22Rv1 (cell line): ENCODE measurements around the gene LAMA2.

Source experiments
- ZFX ChIP-seq: fragments of 450-650 bp; IDR thresholded peaks from 2 replicates; pipeline ENCODE4 v1.6.1; 2017; ENCODE audit warnings: antibody characterized with exemption, borderline replicate concordance
- TF ChIP-seq, protein P1 (sequence below): fragments of 450-650 bp; IDR thresholded peaks from 2 replicates; pipeline ENCODE4 v1.5.1; 2017; ENCODE audit warnings: mild to moderate bottlenecking

DNA sequence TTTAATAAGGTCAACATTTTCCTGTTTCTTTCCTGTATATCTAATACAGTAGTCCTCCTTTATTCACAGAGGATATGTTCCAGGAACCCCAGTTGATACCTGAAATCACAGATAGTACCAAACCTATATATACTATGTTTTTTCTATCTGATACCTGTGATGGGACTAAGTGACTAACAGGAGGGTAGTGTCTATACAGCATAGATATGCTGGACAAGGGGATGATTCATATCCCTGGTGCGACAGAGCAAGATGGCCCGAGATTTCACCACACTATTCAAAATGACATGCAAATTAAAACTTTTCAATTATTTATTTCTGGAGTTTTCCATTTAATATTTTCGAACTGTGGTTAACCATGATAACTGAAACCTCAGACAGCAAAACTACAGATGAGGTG lies 281.1 kb downstream of the LAMA2 start:
- TF ChIP-seq, protein P1, sequence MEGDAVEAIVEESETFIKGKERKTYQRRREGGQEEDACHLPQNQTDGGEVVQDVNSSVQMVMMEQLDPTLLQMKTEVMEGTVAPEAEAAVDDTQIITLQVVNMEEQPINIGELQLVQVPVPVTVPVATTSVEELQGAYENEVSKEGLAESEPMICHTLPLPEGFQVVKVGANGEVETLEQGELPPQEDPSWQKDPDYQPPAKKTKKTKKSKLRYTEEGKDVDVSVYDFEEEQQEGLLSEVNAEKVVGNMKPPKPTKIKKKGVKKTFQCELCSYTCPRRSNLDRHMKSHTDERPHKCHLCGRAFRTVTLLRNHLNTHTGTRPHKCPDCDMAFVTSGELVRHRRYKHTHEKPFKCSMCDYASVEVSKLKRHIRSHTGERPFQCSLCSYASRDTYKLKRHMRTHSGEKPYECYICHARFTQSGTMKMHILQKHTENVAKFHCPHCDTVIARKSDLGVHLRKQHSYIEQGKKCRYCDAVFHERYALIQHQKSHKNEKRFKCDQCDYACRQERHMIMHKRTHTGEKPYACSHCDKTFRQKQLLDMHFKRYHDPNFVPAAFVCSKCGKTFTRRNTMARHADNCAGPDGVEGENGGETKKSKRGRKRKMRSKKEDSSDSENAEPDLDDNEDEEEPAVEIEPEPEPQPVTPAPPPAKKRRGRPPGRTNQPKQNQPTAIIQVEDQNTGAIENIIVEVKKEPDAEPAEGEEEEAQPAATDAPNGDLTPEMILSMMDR: no peak
- no peak for TF ChIP-seq ZFX
